ENCODE results near the gene ZNF841.

- no peak for TF ChIP-seq POLR2A (IDR thresholded peaks at IDR 0.05)
- TF ChIP-seq CTCF (IDR thresholded peaks at IDR 0.05), result no peak
Measured at GRCh38 chr19:52069653-52070052, 25.9 kb downstream of the ZNF841 start.
